GM12801 (cell line): ENCODE measurements around the gene SLC4A5.

Experiments
- TF ChIP-seq, protein P1 (sequence below): IDR thresholded peaks from one replicate; pipeline ENCODE4 v1.5.1; 2011; ENCODE audit warnings: control low read depth; ENCODE audit not compliant: insufficient read length; ENCODE audit errors: extremely low read depth

The SLC4A5 gene

DNA sequence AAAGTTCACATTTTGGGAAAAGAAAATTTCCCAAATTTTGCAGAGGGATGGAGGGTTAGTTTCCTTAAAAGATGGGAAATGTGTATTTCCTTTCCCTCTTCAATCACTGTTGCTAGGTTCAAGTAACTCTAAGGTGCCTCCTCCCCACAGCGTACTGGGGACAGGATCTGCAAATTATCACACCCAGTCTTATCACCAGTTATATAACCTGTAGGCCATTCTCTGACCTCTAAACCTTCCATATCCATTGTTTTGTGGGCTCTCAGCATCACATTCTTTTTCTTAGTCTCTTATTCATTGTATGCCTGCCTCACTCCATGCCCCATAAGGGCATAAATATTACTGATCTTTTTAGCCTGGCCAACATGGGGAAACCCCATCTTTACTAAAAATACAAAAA is 148.4 kb downstream of the SLC4A5 start:
- TF ChIP-seq, protein P1, sequence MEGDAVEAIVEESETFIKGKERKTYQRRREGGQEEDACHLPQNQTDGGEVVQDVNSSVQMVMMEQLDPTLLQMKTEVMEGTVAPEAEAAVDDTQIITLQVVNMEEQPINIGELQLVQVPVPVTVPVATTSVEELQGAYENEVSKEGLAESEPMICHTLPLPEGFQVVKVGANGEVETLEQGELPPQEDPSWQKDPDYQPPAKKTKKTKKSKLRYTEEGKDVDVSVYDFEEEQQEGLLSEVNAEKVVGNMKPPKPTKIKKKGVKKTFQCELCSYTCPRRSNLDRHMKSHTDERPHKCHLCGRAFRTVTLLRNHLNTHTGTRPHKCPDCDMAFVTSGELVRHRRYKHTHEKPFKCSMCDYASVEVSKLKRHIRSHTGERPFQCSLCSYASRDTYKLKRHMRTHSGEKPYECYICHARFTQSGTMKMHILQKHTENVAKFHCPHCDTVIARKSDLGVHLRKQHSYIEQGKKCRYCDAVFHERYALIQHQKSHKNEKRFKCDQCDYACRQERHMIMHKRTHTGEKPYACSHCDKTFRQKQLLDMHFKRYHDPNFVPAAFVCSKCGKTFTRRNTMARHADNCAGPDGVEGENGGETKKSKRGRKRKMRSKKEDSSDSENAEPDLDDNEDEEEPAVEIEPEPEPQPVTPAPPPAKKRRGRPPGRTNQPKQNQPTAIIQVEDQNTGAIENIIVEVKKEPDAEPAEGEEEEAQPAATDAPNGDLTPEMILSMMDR: no peak

DNA sequence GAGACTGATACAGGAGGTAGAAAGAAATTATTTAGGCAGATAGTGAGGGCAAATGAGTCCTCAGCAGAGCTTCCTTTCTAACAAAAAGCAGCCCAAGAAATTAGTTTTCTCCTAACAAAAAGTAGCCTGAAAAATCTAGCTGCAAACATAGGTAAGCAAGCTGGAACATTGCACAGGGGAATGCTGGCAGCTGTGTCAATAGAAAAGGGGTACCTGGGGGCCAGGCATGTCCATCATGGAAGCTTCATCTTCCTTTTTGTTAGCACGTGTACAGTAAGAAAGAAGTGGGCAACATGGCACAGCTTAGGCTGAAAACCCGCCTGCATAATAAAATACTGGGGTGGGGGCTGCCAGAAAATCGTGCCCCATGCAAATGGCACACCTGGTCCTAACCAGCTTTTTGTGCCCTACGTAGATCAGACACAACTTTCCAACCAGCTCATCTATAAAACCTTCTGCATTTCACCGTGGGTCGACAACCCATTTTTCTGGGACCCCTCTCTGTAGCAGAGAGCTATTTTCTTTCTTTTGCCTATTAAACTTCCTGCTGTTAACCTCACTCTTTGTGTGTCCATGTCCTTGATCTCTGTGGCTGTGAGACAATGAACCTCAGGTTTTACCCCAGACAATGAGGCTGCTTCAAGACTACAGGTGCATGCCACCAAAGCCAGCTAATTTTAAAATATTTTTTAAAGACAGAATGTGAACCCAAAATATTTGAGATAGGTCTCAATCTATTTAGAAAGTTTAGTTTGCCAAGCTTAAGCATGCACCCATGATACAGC is 151.4 kb downstream of the SLC4A5 start:
- TF ChIP-seq, protein P1: no peak

DNA sequence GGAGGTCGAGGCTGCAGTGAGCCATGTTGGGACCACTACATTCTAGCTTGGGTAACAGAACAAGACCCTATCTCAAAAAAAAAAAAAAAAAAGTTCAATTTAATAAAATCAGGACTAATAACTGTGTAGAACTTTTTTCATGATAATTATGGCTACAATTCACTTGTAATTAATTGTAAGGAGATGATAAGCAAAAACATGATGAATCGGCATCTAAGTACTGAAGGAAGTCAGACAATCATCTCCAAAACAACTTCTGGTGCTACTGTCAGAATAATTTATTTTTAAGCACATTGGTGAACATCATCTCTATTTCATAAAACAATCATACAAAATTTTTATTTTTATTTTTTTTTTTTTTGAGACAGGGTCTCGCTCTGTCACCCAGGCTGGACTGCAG is 154.5 kb downstream of the SLC4A5 start:
- TF ChIP-seq, protein P1: no peak

DNA sequence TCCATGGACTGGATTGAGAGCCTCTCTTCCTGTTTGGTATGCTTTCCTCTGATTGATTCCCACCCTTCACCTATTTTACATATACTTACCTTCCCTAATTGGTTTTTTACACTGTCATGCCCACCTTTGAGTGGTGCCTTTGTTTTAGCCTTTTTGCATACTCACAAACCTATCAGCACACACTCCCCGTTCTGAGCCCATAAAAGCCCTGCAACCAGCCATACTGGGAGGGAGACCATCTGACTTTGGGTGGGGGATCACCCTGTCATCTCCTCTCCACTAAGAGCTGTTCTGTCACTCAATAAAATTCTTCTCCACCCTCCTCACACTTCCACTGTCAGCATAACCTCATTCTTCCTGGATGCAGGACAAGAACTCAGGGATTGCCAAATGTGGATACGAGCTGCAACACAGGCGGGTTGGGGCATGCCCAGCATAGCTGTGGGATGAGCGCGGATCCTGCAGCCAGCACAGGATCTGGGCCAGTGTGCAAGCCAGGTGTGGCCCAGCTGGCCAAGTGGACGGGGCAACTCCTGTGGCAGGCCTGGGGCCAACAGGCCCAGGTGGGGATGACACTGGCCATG is 155.1 kb downstream of the SLC4A5 start:
- TF ChIP-seq, protein P1: no peak

DNA sequence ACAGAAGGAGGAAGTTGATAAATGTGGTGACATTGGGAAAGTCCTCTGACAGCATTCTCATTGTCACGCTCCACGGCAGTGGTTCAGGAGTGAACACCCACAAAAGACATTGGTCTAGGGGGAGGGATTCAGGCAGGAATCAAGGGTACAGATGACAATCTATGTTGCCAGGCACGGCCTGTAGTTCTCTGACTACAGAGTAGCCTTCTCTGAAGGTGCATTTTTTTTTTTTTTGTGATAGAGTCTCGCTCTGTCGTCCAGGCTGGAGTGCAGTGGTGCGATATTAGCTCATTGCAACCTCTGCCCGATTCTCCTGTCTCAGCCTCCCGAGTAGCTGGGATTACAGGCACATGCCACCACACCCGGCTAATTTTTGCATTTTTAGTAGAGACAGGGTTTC is 157.2 kb downstream of the SLC4A5 start:
- TF ChIP-seq, protein P1: no peak

DNA sequence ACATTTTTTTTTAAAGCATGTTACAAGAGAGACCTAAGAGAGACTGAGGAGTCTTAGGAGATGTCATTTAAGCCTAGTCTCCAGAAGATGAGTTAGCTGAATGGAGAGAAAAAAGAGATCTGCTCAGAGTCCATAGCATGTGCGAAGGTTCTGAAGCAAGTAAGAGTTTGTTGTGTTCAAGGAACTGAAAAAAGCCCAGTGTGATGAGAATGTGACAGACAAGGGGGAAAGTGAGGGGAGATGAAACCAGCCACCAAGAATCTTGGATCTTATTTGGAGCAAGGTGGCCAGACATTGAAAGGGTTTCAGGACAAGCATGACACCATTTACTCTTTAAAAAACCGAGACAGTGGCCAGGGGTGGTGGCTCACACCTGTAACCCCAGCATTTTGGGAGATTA is 159.3 kb downstream of the SLC4A5 start:
- TF ChIP-seq, protein P1: no peak

DNA sequence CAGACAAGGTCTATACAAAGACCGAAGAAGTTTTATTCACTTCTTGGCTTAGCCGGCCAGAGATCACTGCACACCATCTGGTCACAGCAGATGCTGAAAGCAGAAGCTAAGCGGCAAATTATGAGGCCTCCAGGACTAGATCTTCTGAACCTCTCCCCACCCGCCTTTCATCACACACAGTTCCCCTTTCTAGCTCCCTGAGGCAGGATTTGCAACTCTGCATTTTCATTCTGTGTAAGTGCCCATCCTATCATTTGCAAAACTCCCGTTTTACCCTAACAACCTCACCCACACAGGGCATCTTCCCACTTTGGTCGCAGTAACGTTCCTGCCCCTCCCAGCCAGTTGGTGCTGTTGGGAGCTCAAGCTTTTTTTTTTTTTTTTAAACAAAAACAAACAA is 161.5 kb downstream of the SLC4A5 start:
- TF ChIP-seq, protein P1: no peak
